Neural cell (in vitro differentiated cells): ENCODE data around the gene ROR1. TPM values are rescaled to one million over a fixed set of nuclear protein-coding genes. Genes with fewer than 3 reads are reported as not detected.

Experiments
- H2AFZ ChIP-seq: fragments of 200-600, 300-800 bp; sonication (generic), shearing (Covaris generic); 2 replicates; pipeline ENCODE4 v1.6.0; 2014; ENCODE audit warnings: low read depth, mild to moderate bottlenecking, antibody characterized with exemption, low read length, moderate library complexity
- H3F3A ChIP-seq: fragments of 200-600 bp; shearing (Covaris generic); 2 replicates; pipeline ENCODE4 v1.6.1; 2016; ENCODE audit warnings: mild to moderate bottlenecking, moderate library complexity, mixed read lengths, antibody characterized with exemption, low read length; ENCODE audit not compliant: insufficient read depth, poor library complexity, severe bottlenecking
- H3K27ac ChIP-seq: fragments of 200-600, 300-800 bp; sonication (generic), shearing (Covaris generic); 2 replicates; pipeline ENCODE4 v1.5.1; 2014; ENCODE audit warnings: mild to moderate bottlenecking, low read length, moderate library complexity
- H3K27me3 ChIP-seq: fragments of 300-800, 200-600 bp; sonication (generic), shearing (Covaris generic); 2 replicates; pipeline ENCODE4 v1.6.0; 2014; ENCODE audit warnings: mild to moderate bottlenecking, low read depth, low read length, moderate library complexity; ENCODE audit not compliant: insufficient read depth
- H3K36me3 ChIP-seq: fragments of 300-800, 200-600 bp; sonication (generic), shearing (Covaris generic); 2 replicates; pipeline ENCODE4 v1.5.1; 2014; ENCODE audit warnings: mild to moderate bottlenecking, antibody characterized with exemption, low read length, moderate library complexity; ENCODE audit not compliant: insufficient read depth
- H3K4me2 ChIP-seq: fragments of 300-800, 200-600 bp; sonication (generic), shearing (Covaris generic); 2 replicates; pipeline ENCODE4 v1.6.0; 2014; ENCODE audit warnings: mild to moderate bottlenecking, low read length
- H3K4me3 ChIP-seq: fragments of 300-800, 200-600 bp; sonication (generic), shearing (Covaris generic); 2 replicates; pipeline ENCODE4 v1.5.1; 2014; ENCODE audit warnings: mild to moderate bottlenecking, low read length, moderate library complexity
- H3K79me2 ChIP-seq: fragments of 200-600 bp; shearing (Covaris generic); replicated peaks from 2 replicates; pipeline ENCODE4 v1.6.0; 2014; ENCODE audit warnings: mild to moderate bottlenecking, low read length, moderate library complexity; ENCODE audit not compliant: insufficient read depth
- H3K9ac ChIP-seq: fragments of 300-800, 200-600 bp; sonication (generic), shearing (Covaris generic); 2 replicates; pipeline ENCODE4 v1.6.1; 2016; ENCODE audit warnings: mild to moderate bottlenecking, low read length, mixed read lengths
- H3K9me2 ChIP-seq: fragments of 200-600 bp; shearing (Covaris generic); 2 replicates; pipeline ENCODE4 v1.6.1; 2016; ENCODE audit warnings: mild to moderate bottlenecking, low read length, mixed read lengths; ENCODE audit not compliant: insufficient read depth
- H3K9me3 ChIP-seq: fragments of 200-600, 300-800 bp; sonication (generic), shearing (Covaris generic); 2 replicates; pipeline ENCODE4 v1.6.1; 2016; ENCODE audit warnings: mild to moderate bottlenecking, mixed run types, low read length, moderate library complexity, mixed read lengths
- H4K20me1 ChIP-seq: fragments of 200-600 bp; shearing (Covaris generic); 2 replicates; pipeline ENCODE4 v1.6.1; 2016; ENCODE audit warnings: mild to moderate bottlenecking, mixed run types; ENCODE audit not compliant: insufficient read depth
- EP300 ChIP-seq: fragments of 450-650 bp; conservative IDR thresholded peaks from 2 replicates; pipeline ENCODE4 v1.6.1; 2014; ENCODE audit warnings: antibody characterized with exemption, mild to moderate bottlenecking, moderate library complexity; ENCODE audit not compliant: poor library complexity, severe bottlenecking
- EZH2 ChIP-seq: fragments of 200-600, 300-800 bp; shearing (Covaris generic), sonication (generic); IDR thresholded peaks from 2 replicates; pipeline ENCODE4 v1.6.1; 2014; ENCODE audit warnings: antibody characterized with exemption, low read length, borderline replicate concordance, mild to moderate bottlenecking; ENCODE audit not compliant: insufficient read depth, poor library complexity, severe bottlenecking
- MXI1 ChIP-seq: fragments of 450-650 bp; conservative IDR thresholded peaks from 2 replicates; pipeline ENCODE4 v1.6.1; 2014; ENCODE audit warnings: antibody characterized with exemption, mild to moderate bottlenecking; ENCODE audit not compliant: poor library complexity, severe bottlenecking
- POLR2AphosphoS5 ChIP-seq: IDR thresholded peaks from 2 replicates; pipeline ENCODE4 v1.6.1; 2012
- RAD21 ChIP-seq: fragments of 450-650 bp; conservative IDR thresholded peaks from 2 replicates; pipeline ENCODE4 v1.6.1; 2014; ENCODE audit warnings: antibody characterized with exemption, mild to moderate bottlenecking, moderate library complexity
- SMC3 ChIP-seq: fragments of 450-650 bp; conservative IDR thresholded peaks from 2 replicates; pipeline ENCODE4 v1.6.1; 2014; ENCODE audit warnings: antibody characterized with exemption, mild to moderate bottlenecking, moderate library complexity; ENCODE audit not compliant: poor library complexity
- TAF1 ChIP-seq: IDR thresholded peaks from 2 replicates; pipeline ENCODE4 v1.6.1; 2012; ENCODE audit warnings: low read depth
- polyA plus RNA-seq: library from polyadenylated mRNA; depleted of rRNA; stranded (reverse); fragments of >200 nt; gene quantifications from 2 replicates; pipeline ENCODE4 v1.2.3, GENCODE V29; 2014
- TF ChIP-seq, protein P1 (sequence below): IDR thresholded peaks from 2 replicates; pipeline ENCODE4 v1.6.1; 2012; ENCODE audit warnings: borderline replicate concordance
- TF ChIP-seq, protein P2 (sequence below): fragments of 450-650 bp; IDR thresholded peaks from 2 replicates; pipeline ENCODE4 v1.5.1; 2014; ENCODE audit warnings: antibody characterized with exemption, mild to moderate bottlenecking, moderate library complexity; ENCODE audit not compliant: poor library complexity, severe bottlenecking

Gene ROR1
- polyA plus RNA-seq, 1 donor from 2014 or later = 0.27 TPM

DNA sequence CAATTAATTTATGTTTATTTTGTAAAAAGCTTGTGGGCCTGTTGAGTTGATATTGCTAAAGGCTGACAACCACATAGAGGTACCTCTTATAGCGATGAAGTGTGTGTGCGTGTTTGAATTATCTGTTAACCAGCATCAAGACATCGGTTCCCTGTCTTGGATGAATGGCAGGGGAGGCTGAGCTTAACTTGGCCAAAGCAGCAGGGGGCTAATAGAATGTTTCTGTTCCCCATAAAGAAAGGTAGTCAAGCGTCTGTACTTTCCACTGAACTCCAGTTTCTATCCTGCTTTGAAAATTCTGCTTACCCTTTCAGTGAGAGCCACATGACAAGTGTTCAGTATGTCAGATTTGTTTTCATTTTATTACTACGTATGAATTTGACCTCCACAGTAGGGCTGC, 63.0 kb downstream of the ROR1 start:
- H3K27ac ChIP-seq = no peak overlapping the region
- no peaks in the 10 kb centered on the region for H3K9me2 ChIP-seq
- no peak overlapping the region for H3K4me2 ChIP-seq
- no peaks in the 10 kb centered on the region for H3K9me3 ChIP-seq
- H3K79me2 ChIP-seq = no peaks in the 10 kb centered on the region
- H3K36me3 ChIP-seq = no peaks in the 10 kb centered on the region
- no peaks in the 10 kb centered on the region for H3K27me3 ChIP-seq
- TF ChIP-seq TAF1 (no peak), SMC3 (no peak), EP300 (no peak), RAD21 (no peak), MXI1 (no peak), EZH2 (no peak), POLR2AphosphoS5 (no peak)
- TF ChIP-seq, protein P1, sequence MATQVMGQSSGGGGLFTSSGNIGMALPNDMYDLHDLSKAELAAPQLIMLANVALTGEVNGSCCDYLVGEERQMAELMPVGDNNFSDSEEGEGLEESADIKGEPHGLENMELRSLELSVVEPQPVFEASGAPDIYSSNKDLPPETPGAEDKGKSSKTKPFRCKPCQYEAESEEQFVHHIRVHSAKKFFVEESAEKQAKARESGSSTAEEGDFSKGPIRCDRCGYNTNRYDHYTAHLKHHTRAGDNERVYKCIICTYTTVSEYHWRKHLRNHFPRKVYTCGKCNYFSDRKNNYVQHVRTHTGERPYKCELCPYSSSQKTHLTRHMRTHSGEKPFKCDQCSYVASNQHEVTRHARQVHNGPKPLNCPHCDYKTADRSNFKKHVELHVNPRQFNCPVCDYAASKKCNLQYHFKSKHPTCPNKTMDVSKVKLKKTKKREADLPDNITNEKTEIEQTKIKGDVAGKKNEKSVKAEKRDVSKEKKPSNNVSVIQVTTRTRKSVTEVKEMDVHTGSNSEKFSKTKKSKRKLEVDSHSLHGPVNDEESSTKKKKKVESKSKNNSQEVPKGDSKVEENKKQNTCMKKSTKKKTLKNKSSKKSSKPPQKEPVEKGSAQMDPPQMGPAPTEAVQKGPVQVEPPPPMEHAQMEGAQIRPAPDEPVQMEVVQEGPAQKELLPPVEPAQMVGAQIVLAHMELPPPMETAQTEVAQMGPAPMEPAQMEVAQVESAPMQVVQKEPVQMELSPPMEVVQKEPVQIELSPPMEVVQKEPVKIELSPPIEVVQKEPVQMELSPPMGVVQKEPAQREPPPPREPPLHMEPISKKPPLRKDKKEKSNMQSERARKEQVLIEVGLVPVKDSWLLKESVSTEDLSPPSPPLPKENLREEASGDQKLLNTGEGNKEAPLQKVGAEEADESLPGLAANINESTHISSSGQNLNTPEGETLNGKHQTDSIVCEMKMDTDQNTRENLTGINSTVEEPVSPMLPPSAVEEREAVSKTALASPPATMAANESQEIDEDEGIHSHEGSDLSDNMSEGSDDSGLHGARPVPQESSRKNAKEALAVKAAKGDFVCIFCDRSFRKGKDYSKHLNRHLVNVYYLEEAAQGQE = no peak
- TF ChIP-seq, protein P2, sequence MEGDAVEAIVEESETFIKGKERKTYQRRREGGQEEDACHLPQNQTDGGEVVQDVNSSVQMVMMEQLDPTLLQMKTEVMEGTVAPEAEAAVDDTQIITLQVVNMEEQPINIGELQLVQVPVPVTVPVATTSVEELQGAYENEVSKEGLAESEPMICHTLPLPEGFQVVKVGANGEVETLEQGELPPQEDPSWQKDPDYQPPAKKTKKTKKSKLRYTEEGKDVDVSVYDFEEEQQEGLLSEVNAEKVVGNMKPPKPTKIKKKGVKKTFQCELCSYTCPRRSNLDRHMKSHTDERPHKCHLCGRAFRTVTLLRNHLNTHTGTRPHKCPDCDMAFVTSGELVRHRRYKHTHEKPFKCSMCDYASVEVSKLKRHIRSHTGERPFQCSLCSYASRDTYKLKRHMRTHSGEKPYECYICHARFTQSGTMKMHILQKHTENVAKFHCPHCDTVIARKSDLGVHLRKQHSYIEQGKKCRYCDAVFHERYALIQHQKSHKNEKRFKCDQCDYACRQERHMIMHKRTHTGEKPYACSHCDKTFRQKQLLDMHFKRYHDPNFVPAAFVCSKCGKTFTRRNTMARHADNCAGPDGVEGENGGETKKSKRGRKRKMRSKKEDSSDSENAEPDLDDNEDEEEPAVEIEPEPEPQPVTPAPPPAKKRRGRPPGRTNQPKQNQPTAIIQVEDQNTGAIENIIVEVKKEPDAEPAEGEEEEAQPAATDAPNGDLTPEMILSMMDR = no peak
- no peak overlapping the region for H3K4me3 ChIP-seq
- no peaks in the 10 kb centered on the region for H4K20me1 ChIP-seq
- H2AFZ ChIP-seq = no peak overlapping the region
- H3F3A ChIP-seq = no peaks in the 10 kb centered on the region
- H3K9ac ChIP-seq = no peak overlapping the region

DNA sequence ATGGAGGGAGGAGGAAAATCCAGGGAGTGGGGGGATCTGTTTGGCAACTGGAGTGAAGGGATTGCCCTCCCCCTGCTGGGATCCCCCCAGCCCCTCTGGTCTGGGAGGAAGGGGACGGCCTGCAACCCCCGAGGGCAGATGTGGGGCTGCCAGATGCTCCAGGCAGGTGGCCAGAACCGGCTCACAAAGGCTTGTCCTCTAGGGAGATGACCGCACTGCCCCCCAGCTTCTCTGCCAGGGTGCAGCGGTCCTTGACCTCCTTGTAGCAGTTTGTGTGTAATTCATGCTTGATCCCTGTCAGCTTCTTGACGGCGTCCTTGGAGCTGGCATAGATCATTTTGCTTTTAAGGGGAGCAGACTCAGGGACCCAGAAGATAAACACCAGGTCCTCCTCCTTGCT, 69.2 kb downstream of the ROR1 start:
- Histone ChIP-seq H3F3A (no peaks in the 10 kb centered on the region), H3K9me3 (no peaks in the 10 kb centered on the region), H3K4me3 (no peak overlapping the region), H3K36me3 (no peaks in the 10 kb centered on the region), H3K4me2 (no peak overlapping the region), H3K27me3 (no peaks in the 10 kb centered on the region), H3K9me2 (no peaks in the 10 kb centered on the region), H3K9ac (no peak overlapping the region), H3K27ac (no peak overlapping the region), H2AFZ (no peak overlapping the region), H4K20me1 (no peaks in the 10 kb centered on the region), H3K79me2 (no peaks in the 10 kb centered on the region)
- TF ChIP-seq POLR2AphosphoS5 = no peak
- TF ChIP-seq EZH2 = no peak
- no peak for TF ChIP-seq MXI1
- TF ChIP-seq EP300 = no peak
- TF ChIP-seq, protein P1 = no peak
- TF ChIP-seq TAF1 = no peak
- TF ChIP-seq RAD21 = no peak
